HEK293 (cell line): ENCODE results near the gene UBE4B.

Source experiments
- CTCF ChIA-PET: fragments of 350-600 bp; formaldehyde crosslinking; extraction: SDS; loops from one replicate; lab custom pipeline; 2021; ENCODE audit warnings: antibody characterized with exemption; lab: Yijun Ruan, JAX
- POLR2A ChIA-PET: fragments of 300-600 bp; formaldehyde crosslinking; extraction: SDS; loops from one replicate; lab custom pipeline; 2020; ENCODE audit warnings: antibody characterized with exemption, inconsistent platforms; lab: Yijun Ruan, JAX
- H3K27ac ChIP-seq: fragments of 200-500 bp; sonication (Bioruptor generic); 2 replicates; pipeline ENCODE4 v1.5.1; 2014; ENCODE audit warnings: low read depth, low read length, control low read depth, inconsistent platforms; ENCODE audit errors: extremely low read depth
- H3K36me3 ChIP-seq, 2 experiments: fragments of 200-500 bp in 1 of 2; sonication (Bioruptor generic) in 1 of 2; 1 replicate in 1 of 2; 2 replicates in 1 of 2; pipeline ENCODE4 v1.5.1; 2014 to 2017; ENCODE audit warnings: inconsistent platforms in 2 of 2, low read length in 2 of 2; ENCODE audit not compliant: control insufficient read depth in 2 of 2, insufficient read depth in 1 of 2
- H3K4me1 ChIP-seq: fragments of 200-500 bp; sonication (Bioruptor generic); 2 replicates; pipeline ENCODE4 v1.5.1; 2014; ENCODE audit warnings: mild to moderate bottlenecking, low read length, inconsistent platforms; ENCODE audit not compliant: control insufficient read depth, insufficient read depth
- H3K4me3 ChIP-seq: 2 replicates; pipeline ENCODE4 v1.5.1; 2011; ENCODE audit warnings: low read depth, mild to moderate bottlenecking, control low read depth, low read length, moderate library complexity
- H3K9me3 ChIP-seq: fragments of 200-500 bp; sonication (Bioruptor generic); 2 replicates; pipeline ENCODE4 v1.5.1; 2014; ENCODE audit warnings: low read depth, low read length, inconsistent platforms; ENCODE audit not compliant: control insufficient read depth, insufficient read depth
- GLI4 ChIP-seq: fragments of 450-650 bp; formaldehyde crosslinking; IDR thresholded peaks from 2 replicates; pipeline ENCODE4 v1.5.1; 2016; ENCODE audit warnings: missing biosample characterization, missing genetic modification characterization
- KLF10 ChIP-seq: fragments of 450-650 bp; IDR thresholded peaks from 2 replicates; pipeline ENCODE4 v1.5.1; 2018; ENCODE audit warnings: missing biosample characterization, mild to moderate bottlenecking, missing genetic modification characterization
- ZNF169 ChIP-seq: fragments of 450-650 bp; formaldehyde crosslinking; IDR thresholded peaks from 2 replicates; pipeline ENCODE4 v1.5.1; 2016; ENCODE audit warnings: missing biosample characterization, missing genetic modification characterization
- ZNF223 ChIP-seq: fragments of 450-650 bp; formaldehyde crosslinking; IDR thresholded peaks from 2 replicates; pipeline ENCODE4 v1.5.1; 2016; ENCODE audit warnings: missing biosample characterization, missing genetic modification characterization
- ZNF521 ChIP-seq: fragments of 450-650 bp; formaldehyde crosslinking; IDR thresholded peaks from 2 replicates; pipeline ENCODE4 v1.5.1; 2017; ENCODE audit warnings: missing biosample characterization, mild to moderate bottlenecking, missing genetic modification characterization
- ZNF529 ChIP-seq: fragments of 450-650 bp; formaldehyde crosslinking; IDR thresholded peaks from 2 replicates; pipeline ENCODE4 v1.5.1; 2017; ENCODE audit warnings: missing genetic modification characterization, missing biosample characterization; ENCODE audit not compliant: insufficient replicate concordance
- ZNF596 ChIP-seq: fragments of 450-650 bp; IDR thresholded peaks from 2 replicates; pipeline ENCODE4 v1.5.0; 2018; ENCODE audit warnings: missing biosample characterization, mild to moderate bottlenecking, missing genetic modification characterization, moderate library complexity
- ZNF639 ChIP-seq: fragments of 450-650 bp; formaldehyde crosslinking; IDR thresholded peaks from 2 replicates; pipeline ENCODE4 v1.5.1; 2016; ENCODE audit warnings: missing biosample characterization, missing genetic modification characterization
- ZNF664 ChIP-seq: fragments of 450-650 bp; formaldehyde crosslinking; IDR thresholded peaks from 2 replicates; pipeline ENCODE4 v1.5.1; 2016; ENCODE audit warnings: missing biosample characterization, missing genetic modification characterization
- ZNF785 ChIP-seq: fragments of 450-650 bp; formaldehyde crosslinking; IDR thresholded peaks from 2 replicates; pipeline ENCODE4 v1.5.1; 2016; ENCODE audit warnings: missing biosample characterization, missing genetic modification characterization
- ZSCAN5A ChIP-seq: fragments of 450-650 bp; formaldehyde crosslinking; IDR thresholded peaks from 2 replicates; pipeline ENCODE4 v1.5.1; 2016; ENCODE audit warnings: missing biosample characterization, missing genetic modification characterization
- TF ChIP-seq, protein P1 (sequence below): fragments of 450-650 bp; formaldehyde crosslinking; IDR thresholded peaks from 2 replicates; pipeline ENCODE4 v1.5.1; 2016; ENCODE audit warnings: missing biosample characterization, missing genetic modification characterization, borderline replicate concordance
- TF ChIP-seq, protein P2 (sequence below): fragments of 450-650 bp; formaldehyde crosslinking; IDR thresholded peaks from 2 replicates; pipeline ENCODE4 v1.5.1; 2016; ENCODE audit warnings: missing biosample characterization, missing genetic modification characterization, low read depth
- TF ChIP-seq, protein P3 (sequence below): fragments of 450-650 bp; formaldehyde crosslinking; IDR thresholded peaks from 2 replicates; pipeline ENCODE4 v1.5.1; 2016; ENCODE audit warnings: missing biosample characterization, missing genetic modification characterization
- TF ChIP-seq, protein P4 (sequence below): fragments of 450-650 bp; formaldehyde crosslinking; IDR thresholded peaks from 2 replicates; pipeline ENCODE4 v1.5.1; 2017; ENCODE audit warnings: missing biosample characterization, mild to moderate bottlenecking, missing genetic modification characterization, moderate library complexity

UBE4B gene

GRCh38 chr1:10113501-10113900, 80.7 kb downstream of the UBE4B start (continued):
- TF ChIP-seq, protein P1, sequence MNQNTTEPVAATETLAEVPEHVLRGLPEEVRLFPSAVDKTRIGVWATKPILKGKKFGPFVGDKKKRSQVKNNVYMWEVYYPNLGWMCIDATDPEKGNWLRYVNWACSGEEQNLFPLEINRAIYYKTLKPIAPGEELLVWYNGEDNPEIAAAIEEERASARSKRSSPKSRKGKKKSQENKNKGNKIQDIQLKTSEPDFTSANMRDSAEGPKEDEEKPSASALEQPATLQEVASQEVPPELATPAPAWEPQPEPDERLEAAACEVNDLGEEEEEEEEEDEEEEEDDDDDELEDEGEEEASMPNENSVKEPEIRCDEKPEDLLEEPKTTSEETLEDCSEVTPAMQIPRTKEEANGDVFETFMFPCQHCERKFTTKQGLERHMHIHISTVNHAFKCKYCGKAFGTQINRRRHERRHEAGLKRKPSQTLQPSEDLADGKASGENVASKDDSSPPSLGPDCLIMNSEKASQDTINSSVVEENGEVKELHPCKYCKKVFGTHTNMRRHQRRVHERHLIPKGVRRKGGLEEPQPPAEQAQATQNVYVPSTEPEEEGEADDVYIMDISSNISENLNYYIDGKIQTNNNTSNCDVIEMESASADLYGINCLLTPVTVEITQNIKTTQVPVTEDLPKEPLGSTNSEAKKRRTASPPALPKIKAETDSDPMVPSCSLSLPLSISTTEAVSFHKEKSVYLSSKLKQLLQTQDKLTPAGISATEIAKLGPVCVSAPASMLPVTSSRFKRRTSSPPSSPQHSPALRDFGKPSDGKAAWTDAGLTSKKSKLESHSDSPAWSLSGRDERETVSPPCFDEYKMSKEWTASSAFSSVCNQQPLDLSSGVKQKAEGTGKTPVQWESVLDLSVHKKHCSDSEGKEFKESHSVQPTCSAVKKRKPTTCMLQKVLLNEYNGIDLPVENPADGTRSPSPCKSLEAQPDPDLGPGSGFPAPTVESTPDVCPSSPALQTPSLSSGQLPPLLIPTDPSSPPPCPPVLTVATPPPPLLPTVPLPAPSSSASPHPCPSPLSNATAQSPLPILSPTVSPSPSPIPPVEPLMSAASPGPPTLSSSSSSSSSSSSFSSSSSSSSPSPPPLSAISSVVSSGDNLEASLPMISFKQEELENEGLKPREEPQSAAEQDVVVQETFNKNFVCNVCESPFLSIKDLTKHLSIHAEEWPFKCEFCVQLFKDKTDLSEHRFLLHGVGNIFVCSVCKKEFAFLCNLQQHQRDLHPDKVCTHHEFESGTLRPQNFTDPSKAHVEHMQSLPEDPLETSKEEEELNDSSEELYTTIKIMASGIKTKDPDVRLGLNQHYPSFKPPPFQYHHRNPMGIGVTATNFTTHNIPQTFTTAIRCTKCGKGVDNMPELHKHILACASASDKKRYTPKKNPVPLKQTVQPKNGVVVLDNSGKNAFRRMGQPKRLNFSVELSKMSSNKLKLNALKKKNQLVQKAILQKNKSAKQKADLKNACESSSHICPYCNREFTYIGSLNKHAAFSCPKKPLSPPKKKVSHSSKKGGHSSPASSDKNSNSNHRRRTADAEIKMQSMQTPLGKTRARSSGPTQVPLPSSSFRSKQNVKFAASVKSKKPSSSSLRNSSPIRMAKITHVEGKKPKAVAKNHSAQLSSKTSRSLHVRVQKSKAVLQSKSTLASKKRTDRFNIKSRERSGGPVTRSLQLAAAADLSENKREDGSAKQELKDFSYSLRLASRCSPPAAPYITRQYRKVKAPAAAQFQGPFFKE (tag by site-specific recombination), result no peak
- TF ChIP-seq ZNF223 (tag by site-specific recombination) (no peak), ZNF529 (tag by site-specific recombination) (no peak), ZSCAN5A (tag by site-specific recombination) (no peak), KLF10 (tag by site-specific recombination) (no peak), ZNF596 (no peak), ZNF785 (tag by site-specific recombination) (no peak)
- TF ChIP-seq, protein P2, sequence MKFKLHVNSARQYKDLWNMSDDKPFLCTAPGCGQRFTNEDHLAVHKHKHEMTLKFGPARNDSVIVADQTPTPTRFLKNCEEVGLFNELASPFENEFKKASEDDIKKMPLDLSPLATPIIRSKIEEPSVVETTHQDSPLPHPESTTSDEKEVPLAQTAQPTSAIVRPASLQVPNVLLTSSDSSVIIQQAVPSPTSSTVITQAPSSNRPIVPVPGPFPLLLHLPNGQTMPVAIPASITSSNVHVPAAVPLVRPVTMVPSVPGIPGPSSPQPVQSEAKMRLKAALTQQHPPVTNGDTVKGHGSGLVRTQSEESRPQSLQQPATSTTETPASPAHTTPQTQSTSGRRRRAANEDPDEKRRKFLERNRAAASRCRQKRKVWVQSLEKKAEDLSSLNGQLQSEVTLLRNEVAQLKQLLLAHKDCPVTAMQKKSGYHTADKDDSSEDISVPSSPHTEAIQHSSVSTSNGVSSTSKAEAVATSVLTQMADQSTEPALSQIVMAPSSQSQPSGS, result no peak

DNA sequence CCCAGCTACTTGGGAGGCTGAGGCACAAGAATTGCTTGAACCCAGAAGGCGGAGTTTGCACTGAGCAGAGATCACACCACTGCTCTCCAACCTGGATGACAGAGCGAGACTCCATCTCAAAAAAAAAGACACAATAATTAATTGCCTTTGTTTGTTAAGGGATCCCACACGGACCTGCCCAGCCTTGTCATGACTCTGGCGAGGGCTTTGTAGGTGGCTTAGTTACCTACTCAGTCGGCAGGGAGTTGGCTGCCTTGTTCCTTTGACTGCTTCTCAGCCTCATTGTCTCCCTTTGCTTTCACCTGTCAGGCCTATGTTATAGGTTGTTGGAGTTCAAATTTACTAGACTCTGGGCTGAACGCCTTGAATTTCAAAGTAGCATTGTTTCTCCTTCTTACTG, 82.0 kb downstream of the UBE4B start:
- H3K4me3 ChIP-seq, result no peak overlapping the region
- H3K9me3 ChIP-seq, result no peaks in the 10 kb centered on the region
- no peak overlapping the region for H3K27ac ChIP-seq
- no peaks in the 10 kb centered on the region for H3K4me1 ChIP-seq
- TF ChIP-seq, protein P3, sequence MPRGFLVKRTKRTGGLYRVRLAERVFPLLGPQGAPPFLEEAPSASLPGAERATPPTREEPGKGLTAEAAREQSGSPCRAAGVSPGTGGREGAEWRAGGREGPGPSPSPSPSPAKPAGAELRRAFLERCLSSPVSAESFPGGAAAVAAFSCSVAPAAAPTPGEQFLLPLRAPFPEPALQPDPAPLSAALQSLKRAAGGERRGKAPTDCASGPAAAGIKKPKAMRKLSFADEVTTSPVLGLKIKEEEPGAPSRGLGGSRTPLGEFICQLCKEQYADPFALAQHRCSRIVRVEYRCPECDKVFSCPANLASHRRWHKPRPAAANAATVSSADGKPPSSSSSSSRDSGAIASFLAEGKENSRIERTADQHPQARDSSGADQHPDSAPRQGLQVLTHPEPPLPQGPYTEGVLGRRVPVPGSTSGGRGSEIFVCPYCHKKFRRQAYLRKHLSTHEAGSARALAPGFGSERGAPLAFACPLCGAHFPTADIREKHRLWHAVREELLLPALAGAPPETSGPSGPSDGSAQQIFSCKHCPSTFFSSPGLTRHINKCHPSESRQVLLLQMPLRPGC (tag by site-specific recombination), result no peak
- no peak for TF ChIP-seq ZNF169 (tag by site-specific recombination)
- TF ChIP-seq, protein P2, result no peak
- TF ChIP-seq GLI4 (tag by site-specific recombination), result no peak
- no peak for TF ChIP-seq ZNF664
- no peak for TF ChIP-seq ZNF639 (tag by site-specific recombination)
- no peak for TF ChIP-seq ZNF521
- TF ChIP-seq, protein P4, sequence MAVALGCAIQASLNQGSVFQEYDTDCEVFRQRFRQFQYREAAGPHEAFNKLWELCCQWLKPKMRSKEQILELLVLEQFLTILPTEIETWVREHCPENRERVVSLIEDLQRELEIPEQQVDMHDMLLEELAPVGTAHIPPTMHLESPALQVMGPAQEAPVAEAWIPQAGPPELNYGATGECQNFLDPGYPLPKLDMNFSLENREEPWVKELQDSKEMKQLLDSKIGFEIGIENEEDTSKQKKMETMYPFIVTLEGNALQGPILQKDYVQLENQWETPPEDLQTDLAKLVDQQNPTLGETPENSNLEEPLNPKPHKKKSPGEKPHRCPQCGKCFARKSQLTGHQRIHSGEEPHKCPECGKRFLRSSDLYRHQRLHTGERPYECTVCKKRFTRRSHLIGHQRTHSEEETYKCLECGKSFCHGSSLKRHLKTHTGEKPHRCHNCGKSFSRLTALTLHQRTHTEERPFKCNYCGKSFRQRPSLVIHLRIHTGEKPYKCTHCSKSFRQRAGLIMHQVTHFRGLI (tag by site-specific recombination), result peak; percentile 84; the same call in 1 of the 2 replicates
- CTCF ChIA-PET, result no interaction called here
- H3K36me3 ChIP-seq, result peaks cover 0 to 46% of the 10 kb centered on the region in 2 experiments; a peak in 1 of 3 replicates
- POLR2A ChIA-PET, result no interaction called here
